Lower leg skin (tissue), 3 donors: ENCODE data around the gene LRP3.

Experiments
- CTCF ChIP-seq, 3 donors: fragments of 450-650 bp; IDR thresholded peaks; one replicate each; pipeline ENCODE4 v1.5.1; 2016; ENCODE audit warnings: antibody characterized with exemption in 3 of 3, mild to moderate bottlenecking in 3 of 3, moderate library complexity in 2 of 3
- POLR2A ChIP-seq, 2 donors: fragments of 450-650 bp; IDR thresholded peaks; one replicate each; pipeline ENCODE4 v1.6.1; 2016 to 2017; ENCODE audit warnings: antibody characterized with exemption in 2 of 2, mild to moderate bottlenecking in 1 of 2, moderate library complexity in 1 of 2

- TF ChIP-seq CTCF (IDR thresholded peaks at IDR 0.05) (peak in 1 of 3 donors; percentile 61), POLR2A (IDR thresholded peaks at IDR 0.05) (no peak)
These were observed 47.5 kb downstream of the LRP3 start for GRCh38 chr19:33241530-33242101.
